HG02885 (cell line): ENCODE data around the gene ADGRE1.

ENCODE experiments used
- ATAC-seq: cut with Tn5 transposase; IDR thresholded peaks from one replicate; pipeline ENCODE4 v1.9.1; 2021; ENCODE audit warnings: mild to moderate bottlenecking; ENCODE audit not compliant: unreplicated experiment, poor library complexity

The ADGRE1 gene

GRCh38 chr19:6945733-6946132 lies 58.4 kb downstream of the ADGRE1 start:
- ATAC-seq, result no peak

DNA sequence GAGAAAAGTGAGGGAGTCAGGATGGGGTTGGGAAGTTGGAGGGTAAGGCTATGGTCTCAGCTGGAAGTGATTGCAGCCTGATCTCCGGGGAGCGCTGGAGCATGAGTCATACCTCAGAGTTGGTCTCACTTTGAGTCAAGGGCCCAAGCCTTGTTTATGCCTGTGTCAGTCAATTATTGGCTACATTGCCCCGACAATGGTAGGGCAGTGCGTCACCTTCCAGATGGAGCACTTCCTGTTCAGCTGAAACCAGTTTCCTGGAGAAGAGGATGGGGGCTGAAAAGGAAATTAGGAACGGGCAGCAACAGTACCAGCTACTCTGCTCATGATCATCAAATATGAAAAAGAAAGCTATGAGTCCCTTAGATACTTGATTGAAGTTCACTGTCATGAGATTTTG lies 60.4 kb downstream of the ADGRE1 start:
- ATAC-seq, result no peak

DNA sequence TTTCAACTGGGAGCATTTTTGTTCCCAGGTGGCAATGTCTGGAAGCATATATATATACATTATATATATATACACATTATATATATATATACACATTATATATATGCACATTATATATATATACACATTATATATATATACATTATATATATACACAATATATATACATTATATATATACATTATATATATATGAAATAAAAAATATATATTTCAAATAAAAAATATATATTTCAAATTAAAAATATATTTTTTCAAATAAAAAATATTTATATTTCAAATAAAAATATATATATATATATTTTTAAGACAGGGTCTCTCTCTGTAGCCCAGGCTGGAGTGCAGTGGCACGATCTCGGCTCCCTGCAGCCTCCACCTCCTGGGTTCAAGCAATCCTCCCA lies 61.5 kb downstream of the ADGRE1 start:
- ATAC-seq, result no peak

DNA sequence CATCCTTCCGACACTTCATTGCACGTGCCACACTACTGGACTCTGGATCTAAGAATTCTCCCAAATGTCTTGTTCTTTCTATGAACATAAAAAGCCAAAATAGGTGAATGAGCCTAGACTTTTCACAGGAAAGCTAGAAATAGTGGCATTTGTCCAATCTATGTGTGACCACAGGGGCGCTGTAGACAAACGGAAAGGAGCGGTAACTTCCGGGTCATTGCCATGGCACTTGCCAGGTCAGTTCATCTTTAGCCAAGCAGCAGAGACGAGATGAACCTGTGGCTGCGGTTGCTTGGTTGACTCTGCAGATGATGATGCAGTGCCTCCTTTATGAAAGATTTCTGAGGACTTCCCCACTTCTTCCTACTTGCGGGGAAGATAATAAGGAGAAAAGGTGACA lies 65.6 kb downstream of the ADGRE1 start:
- no peak for ATAC-seq

- no peak for ATAC-seq
These were observed 67.7 kb downstream of the ADGRE1 start for GRCh38 chr19:6955082-6955481.

- no peak for ATAC-seq
These were observed 69.2 kb downstream of the ADGRE1 start for GRCh38 chr19:6956573-6956972.

GRCh38 chr19:6958791-6959190 lies 71.4 kb downstream of the ADGRE1 start:
- ATAC-seq, result no peak

DNA sequence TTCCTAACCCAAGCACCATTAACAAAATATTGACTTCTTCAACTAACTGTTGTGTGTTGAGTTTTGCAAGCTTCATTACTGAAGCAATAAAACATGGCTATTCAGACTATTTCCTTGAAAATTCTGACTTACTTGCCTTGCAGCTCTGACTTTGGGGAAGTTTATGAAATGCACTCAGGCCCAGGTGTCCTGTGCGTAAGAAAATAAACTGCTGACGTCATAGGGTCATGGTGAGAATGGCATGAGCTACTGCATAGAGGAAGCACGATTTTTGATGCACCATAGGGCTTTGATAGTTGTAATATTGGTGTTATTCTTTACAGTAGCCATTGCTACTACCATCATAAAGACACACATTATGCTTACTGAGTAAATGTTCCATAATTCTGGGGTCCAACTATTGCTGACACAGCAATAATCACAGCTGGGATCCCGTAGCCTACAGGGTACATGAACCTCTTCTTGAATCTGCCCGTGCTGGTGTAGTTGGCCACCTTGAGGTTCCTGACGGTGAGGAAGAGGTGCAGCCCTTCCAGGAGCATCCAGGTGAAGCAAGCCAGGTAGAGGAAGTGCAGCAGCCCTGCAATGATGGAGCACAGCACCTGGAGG lies 76.0 kb downstream of the ADGRE1 start:
- ATAC-seq, result no peak

DNA sequence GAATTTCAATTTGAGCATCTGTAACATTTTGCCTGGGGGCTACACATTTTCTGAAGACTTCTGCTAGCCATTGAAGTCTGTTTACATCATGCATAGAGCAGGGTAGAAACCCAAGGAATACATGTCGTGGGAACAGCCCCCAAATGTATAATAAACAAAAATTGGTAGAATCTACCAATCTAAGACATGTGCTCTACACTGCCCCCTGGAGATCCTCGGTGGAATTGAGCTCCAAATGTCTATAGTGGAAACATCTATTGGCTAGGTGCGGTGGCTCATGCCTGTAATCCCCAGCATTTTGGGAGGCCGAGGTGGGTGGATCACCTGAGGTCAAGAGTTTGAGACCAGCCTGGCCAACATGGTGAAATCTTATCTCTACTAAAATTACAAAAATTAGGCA lies 76.6 kb downstream of the ADGRE1 start:
- ATAC-seq, result no peak

GRCh38 chr19:6967967-6968366 lies 80.6 kb downstream of the ADGRE1 start:
- ATAC-seq, result no peak

GRCh38 chr19:6969490-6969889 lies 82.1 kb downstream of the ADGRE1 start:
- no peak for ATAC-seq

DNA sequence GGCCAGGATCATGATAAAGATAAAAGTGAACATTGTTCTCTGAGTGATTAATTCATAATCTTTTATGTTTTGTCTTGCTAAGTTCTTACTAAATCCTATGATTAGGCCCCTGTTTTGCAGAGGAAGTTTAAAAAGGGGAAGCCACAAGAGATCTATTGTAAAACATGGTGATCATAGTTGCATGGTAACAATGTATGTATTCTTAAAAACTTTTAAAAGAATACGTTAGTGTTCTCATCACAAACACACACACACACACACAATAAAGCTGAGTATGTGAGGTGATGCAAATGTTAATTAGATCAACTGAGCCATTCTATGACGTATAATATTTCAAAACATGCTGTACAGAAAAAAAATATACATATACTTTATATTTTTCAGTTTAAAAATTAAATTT lies 82.6 kb downstream of the ADGRE1 start:
- ATAC-seq, result no peak

DNA sequence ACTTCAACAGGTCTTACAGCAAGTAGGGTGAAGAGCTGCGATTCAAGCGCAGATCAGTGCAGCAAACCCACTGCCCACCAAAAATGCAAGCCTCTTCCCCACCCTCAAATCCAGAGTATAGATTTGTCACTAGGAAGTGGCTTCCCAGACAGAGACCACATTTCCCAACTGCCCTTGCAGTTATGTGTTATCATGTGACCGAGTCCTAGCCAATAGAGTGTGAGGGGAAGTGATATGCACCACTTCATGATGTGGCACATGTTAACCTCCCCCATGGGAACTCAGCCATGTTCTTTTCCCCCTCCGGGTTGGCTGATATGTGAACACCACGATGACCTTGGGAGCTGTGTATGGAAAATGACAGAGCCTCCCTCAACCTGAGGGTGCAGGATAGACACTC lies 83.1 kb downstream of the ADGRE1 start:
- no peak for ATAC-seq

GRCh38 chr19:6971366-6971765 lies 84.0 kb downstream of the ADGRE1 start:
- ATAC-seq, result no peak

GRCh38 chr19:6976197-6976596 lies 88.8 kb downstream of the ADGRE1 start:
- ATAC-seq, result no peak

DNA sequence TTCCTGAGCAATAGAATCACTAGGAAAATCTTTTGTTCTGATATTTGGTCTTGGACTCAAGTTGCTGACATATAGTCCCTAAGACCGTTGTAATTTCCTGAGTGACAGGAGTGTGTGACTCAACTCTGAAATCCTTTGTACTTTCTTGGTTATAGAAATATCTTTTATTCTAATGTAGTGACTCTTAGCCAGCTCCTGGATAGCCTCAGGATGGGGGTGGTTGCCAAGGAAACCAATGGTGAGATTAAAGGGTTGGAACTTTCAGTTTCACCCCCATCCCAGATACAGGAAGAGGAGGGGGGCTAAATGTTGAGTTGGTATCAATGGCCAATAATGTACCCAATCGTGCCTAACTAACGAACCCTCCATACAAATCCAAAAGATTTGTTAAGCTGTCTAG lies 92.0 kb downstream of the ADGRE1 start:
- no peak for ATAC-seq

DNA sequence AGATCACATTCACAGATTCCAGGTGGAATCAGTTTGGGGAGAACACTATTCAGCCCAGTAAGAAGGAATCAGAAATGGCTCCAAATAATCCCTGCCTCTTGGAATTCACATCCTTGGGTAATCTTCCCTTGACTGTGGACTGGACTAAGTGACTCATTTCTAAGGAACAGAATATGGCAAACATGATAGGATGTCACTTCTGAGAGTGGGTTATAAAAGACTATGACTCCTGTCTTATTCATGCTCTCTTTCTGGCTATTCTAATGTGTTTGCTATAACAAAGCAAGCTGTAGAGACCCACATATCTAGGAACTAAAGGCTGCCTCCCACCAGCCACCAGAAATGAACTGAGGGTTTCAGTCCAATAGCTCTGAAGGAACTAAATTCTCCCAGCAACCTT lies 96.1 kb downstream of the ADGRE1 start:
- no peak for ATAC-seq

DNA sequence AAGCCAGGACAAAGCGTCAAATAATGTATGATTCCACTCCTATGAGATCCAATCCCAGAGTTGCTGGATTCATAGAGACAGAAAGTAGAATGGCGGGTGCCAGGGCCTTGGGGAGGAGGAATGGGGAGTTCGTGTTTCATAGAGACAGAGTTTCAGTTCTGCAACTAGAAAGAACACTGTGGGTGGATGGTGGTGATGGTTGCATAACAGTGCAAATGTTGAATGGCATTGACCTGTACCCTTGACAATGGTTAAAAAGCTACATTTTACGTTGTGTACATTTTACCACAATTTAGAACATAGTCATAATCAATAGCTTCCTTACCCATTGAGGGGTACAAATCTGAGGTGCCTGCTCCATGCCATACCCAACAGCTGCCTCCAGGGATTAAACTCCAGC lies 100.5 kb downstream of the ADGRE1 start:
- ATAC-seq, result no peak

GRCh38 chr19:6988257-6988656 lies 100.9 kb downstream of the ADGRE1 start:
- no peak for ATAC-seq
